Central memory CD8-positive, alpha-beta T cell (primary cell): ENCODE results near the gene TYMP.

Experiments used
- ATAC-seq: fragments of 150-1000 bp; cut with Tn5 transposase; replicated peaks from 2 replicates; pipeline ENCODE4 v1.10.0; 2022; ENCODE audit warnings: mild to moderate bottlenecking, moderate FRiP score, moderate number of reproducible peaks; ENCODE audit not compliant: poor library complexity, severe bottlenecking; ENCODE audit errors: extremely low read depth
- DNase-seq, 2 donors: peaks; one replicate each; pipeline ENCODE4 v3.0.0; 2021; ENCODE audit warnings: low spot score in 2 of 2
- H3K27ac Mint-ChIP-seq: one replicate; pipeline ENCODE4 v1.8.0; 2022; ENCODE audit warnings: low read depth, mild to moderate bottlenecking, moderate library complexity, mixed read lengths
- H3K27me3 Mint-ChIP-seq: one replicate; pipeline ENCODE4 v1.8.0; 2022; ENCODE audit warnings: mixed read lengths
- H3K36me3 Mint-ChIP-seq: one replicate; pipeline ENCODE4 v1.8.0; 2022; ENCODE audit warnings: mild to moderate bottlenecking, moderate library complexity, mixed read lengths; ENCODE audit not compliant: insufficient read depth
- H3K4me1 Mint-ChIP-seq: one replicate; pipeline ENCODE4 v1.8.0; 2022; ENCODE audit warnings: mixed read lengths
- H3K4me3 Mint-ChIP-seq: one replicate; pipeline ENCODE4 v1.8.0; 2022; ENCODE audit warnings: mild to moderate bottlenecking, moderate library complexity, mixed read lengths
- H3K9me3 Mint-ChIP-seq: one replicate; pipeline ENCODE4 v1.8.0; 2022; ENCODE audit warnings: mixed read lengths

Gene TYMP

DNA sequence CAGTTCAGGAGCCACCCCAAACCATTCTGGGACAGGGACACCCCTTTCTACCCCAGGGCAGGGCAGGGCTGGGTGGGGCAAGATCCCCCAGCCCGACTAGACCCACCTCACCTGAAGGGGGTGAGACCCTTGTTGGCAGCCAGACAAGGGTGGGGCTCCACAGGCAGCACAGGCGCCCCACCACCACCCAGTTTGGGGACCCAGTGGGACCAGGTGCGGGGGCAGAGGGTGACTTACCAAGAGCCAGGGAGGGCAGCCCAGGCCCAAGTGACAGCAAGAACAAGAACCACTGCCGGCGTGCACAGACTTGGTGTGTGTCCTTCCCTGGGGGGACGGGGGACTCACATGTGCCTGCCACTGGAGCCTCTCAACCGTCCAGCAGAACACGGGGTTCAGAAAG lies 46.3 kb downstream of the TYMP start:
- no peak for ATAC-seq
- Mint-ChIP-seq H3K27ac (no peak overlapping the region), H3K4me1 (no peaks in the 10 kb centered on the region), H3K9me3 (no peaks in the 10 kb centered on the region), H3K36me3 (peaks cover 1% of the 10 kb centered on the region), H3K27me3 (peaks cover 14% of the 10 kb centered on the region), H3K4me3 (no peak overlapping the region)
- DNase-seq: no peak

DNA sequence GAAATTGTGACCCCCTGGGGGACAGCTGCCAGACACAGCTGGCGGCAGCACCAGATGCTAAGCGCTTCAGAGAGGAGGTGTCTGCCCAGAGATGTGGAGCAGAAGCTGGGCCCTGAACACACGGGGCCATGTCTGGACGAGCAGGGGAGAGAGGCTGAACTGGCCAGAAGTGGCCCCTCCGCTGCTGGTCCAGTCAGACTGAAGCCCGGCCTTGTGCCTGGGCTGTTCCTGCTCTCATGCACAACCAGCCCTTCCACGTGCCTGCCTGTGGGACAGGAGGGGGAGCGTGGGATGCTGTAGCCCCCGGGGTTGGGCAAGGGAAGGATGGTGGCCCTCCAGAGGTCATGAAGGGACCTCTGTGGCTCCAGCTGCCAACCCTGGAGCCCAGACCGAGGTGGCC lies 46.7 kb downstream of the TYMP start:
- DNase-seq (no peak), ATAC-seq (no peak)
- Mint-ChIP-seq H3K36me3 (peaks cover 1% of the 10 kb centered on the region), H3K9me3 (no peaks in the 10 kb centered on the region), H3K4me3 (peak overlapping the region; percentile 11), H3K27me3 (peaks cover 14% of the 10 kb centered on the region), H3K4me1 (no peaks in the 10 kb centered on the region), H3K27ac (no peak overlapping the region)

DNA sequence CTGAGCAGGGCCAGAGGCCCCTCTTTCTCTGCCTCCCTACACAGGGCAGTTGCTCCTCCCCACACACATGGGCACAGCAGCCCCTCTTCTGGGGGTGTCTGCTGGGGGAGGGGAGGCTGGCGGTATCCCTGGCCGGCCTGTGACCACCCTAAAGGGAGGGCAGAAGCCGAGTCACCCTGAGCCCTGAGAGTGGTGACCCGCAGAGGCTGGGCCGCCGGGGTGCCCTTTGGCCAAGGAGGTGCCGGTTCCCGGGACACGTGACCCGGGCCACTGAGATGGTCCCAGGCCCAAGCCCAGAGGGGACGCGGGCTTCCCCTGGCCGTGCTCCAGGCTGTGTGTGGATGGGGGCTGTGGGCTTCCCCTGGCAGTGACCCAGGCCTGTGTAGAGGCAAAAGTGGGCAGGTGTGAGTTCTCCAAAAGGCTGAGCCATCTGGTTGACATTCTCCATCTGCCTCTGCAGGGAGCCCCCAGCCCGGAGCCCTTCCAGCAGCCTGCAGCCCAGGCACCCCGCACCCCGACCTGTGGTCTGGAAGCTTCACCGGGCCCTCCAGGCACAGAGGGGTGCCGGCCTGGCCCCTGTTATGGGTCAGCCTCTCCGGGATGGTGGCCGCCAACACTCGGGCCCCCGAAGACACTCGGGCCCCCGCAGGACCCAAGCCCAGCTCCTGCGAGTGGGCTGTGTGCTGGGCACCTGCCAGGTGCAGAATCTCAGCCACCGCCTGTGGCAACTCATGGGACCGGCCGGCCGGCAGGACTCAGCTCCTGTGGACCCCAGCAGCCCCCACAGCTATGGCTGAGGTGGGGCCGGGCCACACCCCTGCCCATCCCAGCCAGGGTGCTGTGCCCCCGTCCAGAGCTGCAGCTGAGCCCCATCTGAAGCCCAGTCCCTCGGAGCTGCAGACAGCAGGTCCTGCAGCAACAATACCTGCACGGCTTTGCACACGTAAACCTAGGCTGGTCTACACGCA lies 47.4 kb downstream of the TYMP start:
- Mint-ChIP-seq H3K4me3 (peak overlapping the region; percentile 69), H3K9me3 (no peaks in the 10 kb centered on the region), H3K27me3 (peaks cover 14% of the 10 kb centered on the region), H3K36me3 (peaks cover 1% of the 10 kb centered on the region), H3K27ac (no peak overlapping the region), H3K4me1 (no peaks in the 10 kb centered on the region)
- ATAC-seq: no peak
- no peak for DNase-seq

DNA sequence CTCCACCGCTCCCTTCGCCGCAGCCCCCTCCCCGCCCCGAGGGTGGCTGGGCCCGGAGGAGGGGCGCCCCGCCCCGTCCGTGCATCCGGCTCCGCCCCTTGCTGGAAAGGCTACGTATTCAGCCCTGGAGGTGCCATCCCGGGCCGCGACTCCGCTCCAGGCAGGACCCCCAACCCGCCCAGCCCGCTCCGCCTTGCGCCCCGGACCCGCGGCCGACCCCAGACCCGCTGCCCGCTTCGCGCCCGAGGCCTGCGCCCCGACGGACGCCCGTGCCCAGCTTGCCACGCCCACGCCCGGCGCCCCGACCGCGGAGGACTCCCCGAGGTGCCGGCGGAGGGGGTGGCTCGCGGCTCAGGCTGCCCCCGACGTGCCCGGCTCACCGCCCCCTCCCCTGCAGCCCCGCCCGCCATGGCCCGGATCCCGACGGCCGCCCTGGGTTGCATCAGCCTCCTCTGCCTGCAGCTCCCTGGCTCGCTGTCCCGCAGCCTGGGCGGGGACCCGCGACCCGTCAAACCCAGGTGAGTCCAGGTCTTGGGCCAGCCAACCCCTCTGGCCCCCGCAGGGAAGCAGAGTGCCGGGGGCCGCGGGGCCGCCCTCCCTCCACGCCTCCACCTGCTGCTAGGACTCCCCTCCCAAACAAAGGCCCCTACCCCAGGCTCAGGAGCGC lies 48.2 kb downstream of the TYMP start, which contains the start of gene ADM2:
TSS of gene ADM2 (plus strand) at position 104 of the 667 bp plus-strand sequence. CDS start at position 409, 305 bp downstream.
- ATAC-seq: peak; percentile 69
- no peak within 1 kb of the TSS for H3K27ac Mint-ChIP-seq
- no peaks in the 10 kb centered on the region for H3K4me1 Mint-ChIP-seq
- H3K9me3 Mint-ChIP-seq: no peaks in the 10 kb centered on the region
- peak in 1 of 2 donors; percentile 34 for DNase-seq
- H3K4me3 Mint-ChIP-seq: peak within 1 kb of the TSS; percentile 71
- peaks cover 12% of the 10 kb centered on the region for H3K27me3 Mint-ChIP-seq
- peaks cover 1% of the 10 kb centered on the region for H3K36me3 Mint-ChIP-seq

DNA sequence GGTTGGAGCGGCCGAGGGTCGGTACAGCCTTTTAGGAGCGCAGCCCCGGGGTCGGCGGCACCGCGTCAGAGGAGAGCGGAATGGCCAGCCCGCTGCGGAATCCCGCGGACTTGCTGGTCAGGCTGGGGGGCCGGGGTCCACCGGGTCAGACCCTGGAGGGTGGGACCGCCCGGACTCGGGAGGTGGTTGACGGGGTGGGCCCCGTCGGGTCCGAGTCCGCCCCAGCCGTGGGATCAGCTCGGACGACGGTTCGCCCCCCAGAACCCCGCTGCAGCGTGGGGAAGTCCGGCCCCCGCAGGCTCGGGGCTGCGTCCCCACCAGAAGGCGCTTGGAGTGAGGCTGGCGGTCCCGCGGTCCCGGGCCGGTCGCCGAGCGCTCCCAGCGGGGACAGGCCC lies 48.8 kb downstream of the TYMP start:
- H3K9me3 Mint-ChIP-seq: no peaks in the 10 kb centered on the region
- H3K27me3 Mint-ChIP-seq: peaks cover 7% of the 10 kb centered on the region
- H3K4me1 Mint-ChIP-seq: no peaks in the 10 kb centered on the region
- no peak for DNase-seq
- no peak for ATAC-seq
- H3K4me3 Mint-ChIP-seq: peak overlapping the region; percentile 71
- H3K27ac Mint-ChIP-seq: no peak overlapping the region
- peaks cover 1% of the 10 kb centered on the region for H3K36me3 Mint-ChIP-seq

DNA sequence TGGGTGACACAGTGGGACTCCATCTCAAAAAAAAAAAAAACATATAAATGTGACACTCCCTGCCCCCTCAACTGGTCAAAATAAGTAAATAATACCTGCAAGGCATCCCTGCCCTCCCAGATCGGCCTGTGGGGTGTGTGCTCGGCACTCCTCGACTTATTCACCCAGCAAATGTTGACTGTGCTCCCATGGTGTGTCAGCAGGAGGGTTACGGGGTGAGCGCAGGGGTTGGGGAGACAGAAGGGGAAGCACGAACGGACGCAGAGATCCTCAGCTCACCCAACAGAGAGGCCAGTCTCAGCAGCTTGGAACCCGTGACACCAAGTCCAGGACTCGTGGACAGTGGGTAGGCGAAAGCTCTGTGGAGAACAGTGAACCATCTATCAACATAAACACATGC lies 50.1 kb downstream of the TYMP start:
- peaks cover 1% of the 10 kb centered on the region for H3K36me3 Mint-ChIP-seq
- H3K9me3 Mint-ChIP-seq: no peaks in the 10 kb centered on the region
- no peak overlapping the region for H3K27ac Mint-ChIP-seq
- peak overlapping the region; percentile 71 for H3K4me3 Mint-ChIP-seq
- no peak for ATAC-seq
- no peaks in the 10 kb centered on the region for H3K27me3 Mint-ChIP-seq
- no peak for DNase-seq
- H3K4me1 Mint-ChIP-seq: peaks cover 6% of the 10 kb centered on the region

DNA sequence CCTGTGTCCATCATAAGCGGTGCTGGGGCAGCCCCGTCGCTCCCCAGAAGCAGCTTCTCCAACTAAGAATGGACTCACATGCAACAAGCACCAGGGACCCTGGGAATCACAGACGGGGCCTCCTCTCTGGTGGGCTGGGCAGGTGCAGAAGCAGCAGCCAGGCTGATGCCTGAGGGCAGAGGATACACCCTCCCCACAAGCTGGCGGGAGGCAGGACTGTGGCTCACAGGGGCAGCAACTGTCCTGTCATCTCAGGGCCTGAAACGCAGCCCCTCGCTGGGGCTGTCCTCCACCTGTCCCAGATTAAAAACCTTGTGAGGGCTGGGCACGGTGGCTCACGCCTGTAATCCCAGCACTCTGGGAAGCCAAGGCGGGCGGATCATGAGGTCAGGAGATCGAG lies 51.9 kb downstream of the TYMP start:
- Mint-ChIP-seq H3K9me3 (no peaks in the 10 kb centered on the region), H3K27me3 (no peaks in the 10 kb centered on the region)

DNA sequence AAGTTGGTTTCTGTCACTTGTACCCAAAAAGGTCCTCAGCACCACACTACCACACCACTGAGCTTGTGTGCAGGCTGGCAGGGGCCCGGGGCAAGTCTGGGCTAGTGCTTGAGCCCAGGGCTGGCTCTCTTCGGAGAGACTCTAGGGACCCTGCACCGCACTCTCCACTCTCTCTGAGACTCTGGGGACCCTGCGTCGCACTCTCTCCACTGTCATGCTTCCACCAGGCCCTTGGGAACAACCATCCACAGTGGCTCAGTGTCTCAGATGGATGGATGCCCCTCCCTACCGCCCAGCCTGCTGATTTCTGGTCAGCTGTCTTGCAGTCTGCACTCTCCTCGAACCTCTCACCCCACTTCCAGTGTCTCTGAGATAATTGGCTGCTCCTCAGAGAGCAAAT lies 52.9 kb downstream of the TYMP start:
- H3K4me1 Mint-ChIP-seq: peaks cover 31% of the 10 kb centered on the region
- peak overlapping the region; percentile 32 for H3K27ac Mint-ChIP-seq
- no peak for DNase-seq
- no peaks in the 10 kb centered on the region for H3K27me3 Mint-ChIP-seq
- no peak for ATAC-seq
- H3K36me3 Mint-ChIP-seq: peaks cover 10% of the 10 kb centered on the region
- H3K4me3 Mint-ChIP-seq: peak overlapping the region; percentile 68
- H3K9me3 Mint-ChIP-seq: no peaks in the 10 kb centered on the region

More for the DNA sequence above, 51.9 kb downstream of the TYMP start:
- Mint-ChIP-seq H3K27ac (peak overlapping the region; percentile 55), H3K4me1 (peaks cover 20% of the 10 kb centered on the region), H3K4me3 (no peak overlapping the region), H3K36me3 (peaks cover 10% of the 10 kb centered on the region)
- no peak for ATAC-seq
- no peak for DNase-seq
